Eye (tissue), 1 donor: ENCODE data around the gene TOE1.

Experiments
- DNase-seq: peaks from one replicate; pipeline ENCODE4 v3.0.0-alpha.2; 2015

Gene TOE1

GRCh38 chr1:45326627-45327623 is 13.0 kb upstream of the TOE1 start, which contains the start of gene HPDL:
HPDL (plus strand) TSS chr1:45326895; CDS start chr1:45327149, 254 bp downstream.
- DNase-seq, result peak; percentile 94

GRCh38 chr1:45327644-45328515 is 12.1 kb upstream of the TOE1 start:
- peak; percentile 14 for DNase-seq

DNA sequence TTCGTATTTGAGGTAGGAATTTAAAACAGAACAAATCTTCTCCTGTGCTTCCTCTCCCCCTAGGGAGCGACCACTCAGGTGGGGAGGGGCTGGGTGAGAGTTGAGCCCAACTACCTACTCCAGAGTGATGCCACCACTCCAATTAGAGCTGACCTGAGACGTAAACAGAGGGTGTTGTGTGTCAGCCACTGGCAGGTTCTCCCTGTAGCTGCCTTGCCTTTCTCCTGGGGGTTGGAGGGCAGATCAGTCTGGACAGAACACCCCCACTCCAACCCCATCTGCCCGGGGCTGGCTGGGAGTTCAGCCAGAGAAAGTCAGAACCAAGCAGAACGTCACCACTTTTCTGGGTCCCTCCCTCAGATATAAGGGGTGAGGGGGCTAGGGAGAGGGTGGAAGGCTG is 11.3 kb upstream of the TOE1 start:
- DNase-seq, result no peak

DNA sequence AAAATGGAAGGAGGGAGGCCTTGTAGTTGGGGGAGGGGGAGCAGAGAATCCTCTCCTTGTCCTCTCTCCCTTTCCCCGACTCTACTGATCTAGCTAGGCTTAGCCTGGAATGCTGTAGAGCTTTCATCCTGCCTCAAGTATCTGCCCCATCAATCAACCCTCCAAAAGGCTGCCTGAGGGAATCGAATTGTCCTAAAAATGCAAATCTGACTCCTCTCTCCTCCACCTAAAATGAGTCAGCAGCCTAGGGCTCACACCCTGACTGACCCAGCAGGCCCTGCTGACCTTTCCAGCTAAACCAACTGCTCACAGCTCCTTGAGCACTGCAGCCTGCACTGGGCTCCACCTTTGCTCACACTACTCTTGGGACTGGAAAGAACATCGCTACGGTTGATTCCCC is 10.5 kb upstream of the TOE1 start:
- DNase-seq, result no peak

DNA sequence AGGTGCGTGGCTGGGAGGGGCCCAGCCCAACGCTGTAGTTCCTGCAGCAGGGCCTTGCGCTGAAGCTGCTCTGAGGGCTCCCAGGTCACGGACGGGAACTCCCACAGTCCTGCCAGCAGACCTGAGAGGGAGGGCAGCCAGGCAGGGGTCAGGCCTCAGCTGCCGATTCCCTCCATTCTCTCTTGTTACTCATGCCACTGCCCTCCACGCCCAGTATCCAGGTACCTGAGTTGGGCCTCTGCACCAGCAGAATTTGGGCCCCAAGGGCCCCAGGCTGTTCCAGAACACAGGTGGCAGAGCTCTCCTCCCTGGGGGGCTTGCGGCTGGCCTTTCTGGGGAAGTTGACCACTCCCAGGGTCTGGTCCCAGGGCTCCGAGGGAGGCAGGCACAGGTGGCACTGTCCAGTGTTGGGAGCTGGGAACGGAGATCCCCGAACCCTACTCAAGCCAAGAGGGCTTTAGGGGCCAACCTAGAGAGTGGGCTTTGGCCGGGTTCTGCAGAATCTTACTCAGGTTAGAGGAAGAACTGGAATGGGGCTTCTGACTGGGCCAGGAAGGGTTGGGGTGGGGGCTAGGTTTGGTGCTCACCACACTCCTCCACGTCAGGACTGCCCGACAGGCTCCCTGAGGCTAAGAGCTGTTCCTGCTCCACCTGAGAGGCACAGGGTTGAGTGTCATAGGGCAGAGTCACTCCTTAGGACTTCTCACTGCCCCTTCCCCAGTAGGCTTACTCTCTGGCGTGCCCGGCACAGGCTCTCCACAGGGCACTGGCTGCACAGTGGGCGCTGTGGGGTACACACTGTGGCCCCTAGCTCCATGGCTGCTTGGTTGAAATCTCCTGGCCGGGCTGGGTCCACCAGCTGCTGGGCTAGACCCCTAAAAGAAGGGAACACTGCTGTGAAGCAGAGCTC is 8.3 kb upstream of the TOE1 start:
- no peak for DNase-seq

DNA sequence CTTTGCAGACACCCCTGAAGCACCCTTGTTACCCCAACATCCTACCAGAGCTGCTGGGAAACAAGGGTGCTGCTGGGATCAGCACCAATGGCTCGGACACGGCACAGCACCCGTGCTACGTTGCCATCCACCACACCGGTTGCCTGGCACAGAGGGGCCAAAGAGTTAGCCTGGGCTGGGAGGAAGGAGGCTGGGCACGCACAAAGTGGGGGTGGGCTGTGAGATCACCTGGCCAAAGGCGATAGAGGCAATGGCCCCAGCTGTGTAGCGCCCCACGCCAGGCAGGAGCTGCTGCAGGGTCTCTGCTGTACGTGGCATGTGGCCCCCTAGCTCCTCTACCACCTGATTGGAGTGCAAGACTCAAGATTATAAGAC is 7.6 kb upstream of the TOE1 start:
- no peak for DNase-seq

DNA sequence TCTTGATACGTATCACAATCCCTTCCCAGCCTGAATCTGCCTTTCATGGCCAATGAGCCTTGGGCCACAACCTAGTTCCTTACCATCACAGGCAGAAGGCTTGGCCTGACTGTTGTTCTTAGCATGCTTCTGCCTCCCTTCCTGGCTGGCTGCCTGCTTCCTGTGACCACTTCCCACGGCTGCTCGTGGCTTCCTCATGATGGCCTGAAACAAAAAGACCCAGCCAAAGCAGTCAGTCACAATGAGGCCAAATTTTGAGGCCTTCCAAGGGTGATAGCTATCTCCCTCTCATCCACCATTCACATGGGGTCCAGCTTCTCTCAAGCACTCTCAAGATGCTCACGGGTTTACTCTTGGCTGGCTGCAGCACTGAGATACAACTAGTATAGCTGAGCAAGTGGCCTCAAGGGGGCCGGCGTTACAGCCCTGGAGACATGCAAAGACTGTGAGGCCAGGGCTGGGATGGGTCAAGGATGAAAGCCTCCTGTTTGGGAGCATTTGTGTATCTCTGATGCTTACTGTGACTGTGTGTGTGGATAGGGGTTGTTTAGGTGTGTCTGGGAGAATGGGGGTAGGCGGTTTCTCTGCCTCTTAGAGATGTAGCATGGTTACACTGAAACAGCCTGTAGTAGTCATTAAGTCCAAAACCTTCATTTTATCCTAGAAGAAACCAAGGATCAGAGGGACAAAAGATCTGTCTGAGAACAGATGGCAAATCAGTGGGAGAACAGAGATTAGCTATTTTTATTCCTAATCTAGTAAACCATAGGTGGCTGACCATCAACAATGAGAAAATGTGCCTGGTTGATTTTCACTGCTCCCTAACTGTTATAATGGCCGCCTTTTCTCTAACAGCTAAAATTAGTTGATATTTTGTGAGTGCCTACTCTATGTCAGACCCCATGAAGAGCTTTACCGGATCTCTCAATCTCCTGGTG is 5.4 kb upstream of the TOE1 start:
- DNase-seq, result no peak

DNA sequence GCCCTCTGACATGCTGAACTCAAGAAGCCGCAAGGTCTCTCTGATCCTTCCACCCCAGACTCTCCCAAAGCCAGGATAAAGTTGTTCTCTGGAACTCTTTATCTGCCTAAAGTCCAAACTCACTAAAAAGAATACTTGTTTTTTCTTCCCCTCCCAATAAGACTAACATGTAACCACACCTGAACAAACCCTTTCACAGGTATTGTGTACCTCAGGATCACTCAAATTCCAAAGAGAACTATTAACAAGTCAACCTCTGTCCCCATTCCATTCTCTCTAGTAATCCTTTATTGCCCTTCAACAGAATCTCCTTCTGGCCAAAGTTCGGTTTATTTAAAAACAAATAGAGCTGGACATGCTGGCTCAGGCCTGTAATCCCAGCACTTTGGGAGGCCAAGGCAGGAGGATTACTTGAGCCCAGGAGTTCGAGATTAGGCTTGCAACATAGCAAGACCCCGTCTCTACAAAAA is 4.1 kb upstream of the TOE1 start:
- DNase-seq, result no peak

- no peak for DNase-seq
Observed at GRCh38 chr1:45337630-45338325, 2.2 kb upstream of the TOE1 start.

GRCh38 chr1:45340816-45341466 is 971 bp downstream of the TOE1 start:
- DNase-seq, result no peak

GRCh38 chr1:45344499-45344898 is 4.5 kb downstream of the TOE1 start:
- DNase-seq, result no peak

DNA sequence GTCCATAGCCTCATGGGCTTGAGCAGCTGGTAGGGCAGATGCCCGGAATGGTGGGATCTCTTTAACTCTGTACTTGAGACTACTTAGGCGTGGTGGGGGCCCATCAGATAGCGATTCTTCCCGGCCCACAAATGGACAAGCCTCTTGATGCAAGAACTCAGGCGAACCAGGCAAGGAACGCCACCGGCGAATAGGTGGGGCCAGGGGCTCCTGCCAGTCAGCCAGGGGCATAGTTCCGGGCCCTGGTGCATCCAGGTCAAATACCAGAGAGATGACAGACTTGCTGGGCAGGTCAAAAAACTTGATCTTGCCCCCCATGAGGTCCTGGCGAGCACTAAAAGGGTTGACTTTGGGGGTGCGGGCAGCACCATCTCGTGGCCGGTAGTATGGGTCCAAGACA is 5.0 kb downstream of the TOE1 start:
- no peak for DNase-seq

- no peak for DNase-seq
Observed at GRCh38 chr1:45346473-45346872, 6.5 kb downstream of the TOE1 start.

- DNase-seq, result no peak
Observed at GRCh38 chr1:45348020-45348419, 8.1 kb downstream of the TOE1 start.

GRCh38 chr1:45348609-45348965 is 8.6 kb downstream of the TOE1 start:
- DNase-seq, result no peak

DNA sequence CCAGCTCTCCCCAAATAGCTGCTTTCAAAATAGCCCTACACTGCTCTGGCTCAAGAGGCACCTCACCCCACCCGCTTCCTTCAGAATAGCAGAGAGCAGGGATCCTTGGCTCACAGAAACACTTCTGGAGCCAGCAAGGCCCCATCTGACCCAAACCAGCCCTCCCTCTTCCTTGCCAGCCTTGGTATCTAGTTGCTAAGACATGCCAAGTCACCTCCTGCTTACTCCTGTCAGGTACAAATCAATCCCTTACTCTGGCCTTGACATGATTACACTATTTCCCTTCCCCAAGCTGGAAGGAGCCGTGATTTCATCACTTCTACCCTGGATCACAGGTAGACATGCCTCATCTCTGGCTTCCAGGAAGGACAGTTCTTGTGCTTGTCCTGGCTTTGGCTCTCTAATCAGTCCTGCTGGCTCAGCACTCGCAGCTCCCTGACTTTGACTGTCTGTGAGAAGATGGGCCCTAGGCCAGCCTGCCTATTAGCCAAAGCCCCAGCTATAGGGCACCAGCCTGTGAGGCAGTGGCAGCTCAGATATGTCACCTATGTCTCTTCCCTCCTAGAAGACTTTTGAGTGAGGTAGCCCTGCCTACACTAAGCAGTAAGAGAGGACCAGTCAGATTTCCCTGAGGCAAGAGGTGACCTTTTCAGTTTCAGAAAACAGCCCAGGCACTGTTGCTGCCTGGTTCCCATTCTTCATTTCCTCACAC is 9.2 kb downstream of the TOE1 start:
- DNase-seq, result no peak

DNA sequence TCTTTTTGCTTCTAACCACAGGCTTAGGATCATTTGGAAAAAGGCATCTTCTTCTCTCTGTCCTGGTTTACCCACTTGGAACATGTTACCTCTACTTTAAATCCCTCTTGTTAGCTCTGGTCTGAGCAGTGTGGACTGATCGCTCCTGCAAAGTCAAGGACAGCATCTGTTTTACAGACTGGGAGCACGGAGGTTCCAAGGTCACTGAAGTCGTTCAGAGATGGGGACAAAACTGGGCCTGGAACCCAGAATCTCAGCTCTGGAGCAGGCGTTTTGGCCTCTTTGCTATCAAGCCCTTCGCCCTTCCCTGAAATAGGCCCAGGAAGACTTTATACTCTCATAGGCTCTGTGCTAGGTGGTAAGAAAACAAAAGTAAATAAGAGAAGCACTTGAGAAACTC is 11.5 kb downstream of the TOE1 start:
- DNase-seq, result no peak

GRCh38 chr1:45353685-45354084 is 13.7 kb downstream of the TOE1 start:
- DNase-seq, result no peak

DNA sequence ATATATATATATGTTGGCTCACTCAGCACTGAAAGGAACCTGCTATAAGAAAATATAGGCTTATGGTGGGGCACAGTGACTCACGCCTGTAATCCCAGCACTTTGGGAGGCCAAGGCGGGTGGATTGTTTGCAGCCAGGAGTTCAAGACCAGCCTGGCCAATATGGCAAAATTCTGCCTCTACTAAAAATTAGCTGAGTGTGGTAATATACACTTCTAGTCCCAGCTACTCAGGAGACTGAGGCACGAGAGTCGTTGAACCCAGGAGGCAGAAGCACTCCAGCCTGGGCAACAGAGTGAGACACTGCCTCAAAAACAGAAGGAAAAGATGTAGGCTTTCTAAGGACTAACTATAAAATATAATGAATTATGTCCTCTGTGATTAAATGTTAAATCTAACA is 14.9 kb downstream of the TOE1 start:
- no peak for DNase-seq

DNA sequence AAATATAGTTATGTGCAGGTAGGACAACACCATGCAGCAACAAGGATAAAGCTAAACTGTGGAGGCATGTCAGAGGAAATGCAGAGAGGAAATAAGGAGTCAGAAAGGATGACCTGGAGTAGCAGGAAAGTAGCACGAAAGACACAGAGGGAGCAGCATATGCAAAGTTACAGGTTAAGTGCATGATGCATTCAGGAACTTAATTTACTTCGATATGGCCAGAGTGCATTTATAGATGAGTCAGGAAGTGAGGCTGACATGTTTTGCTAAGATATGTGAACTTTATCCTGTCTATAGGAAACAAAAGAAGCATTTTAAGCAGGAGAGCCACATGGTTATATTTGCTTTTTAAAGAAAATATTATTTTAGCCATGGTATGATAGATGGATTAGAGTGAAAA is 15.7 kb downstream of the TOE1 start:
- DNase-seq, result no peak
